ENCODE results near the gene SLC48A1.

DNA sequence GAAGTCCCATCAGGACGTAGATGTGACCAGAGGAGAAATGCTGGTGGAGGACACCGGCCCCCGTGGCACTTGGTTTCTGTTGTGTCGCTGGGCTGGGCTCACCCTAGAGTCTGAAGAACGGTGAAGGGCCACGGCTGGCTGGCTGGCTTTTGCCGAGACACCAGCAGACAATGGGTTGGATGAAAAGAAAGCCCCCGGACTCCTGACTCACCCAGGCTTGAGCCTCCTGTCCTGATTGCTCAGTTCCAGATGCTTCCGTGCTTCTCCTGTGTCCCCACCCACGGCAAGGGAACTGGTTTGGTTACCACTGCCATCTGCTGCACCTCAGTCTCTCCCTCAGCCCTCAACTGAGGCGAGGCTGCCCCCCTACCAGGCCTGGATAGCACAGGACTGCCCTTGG, 37.4 kb upstream of the SLC48A1 start:
- TF ChIP-seq YY1 (IDR thresholded peaks at IDR 0.05; ENCODE audit: low read depth) = no peak
- TF ChIP-seq CTCF (IDR thresholded peaks at IDR 0.05) = no peak
- no peak for TF ChIP-seq GABPA (IDR thresholded peaks at IDR 0.05; ENCODE audit: low read depth)
- TF ChIP-seq POLR2AphosphoS5 (IDR thresholded peaks at IDR 0.05; ENCODE audit: low read depth, low read length) = no peak
- no peak for TF ChIP-seq MAX (IDR thresholded peaks at IDR 0.05; ENCODE audit: low read depth)
- TF ChIP-seq RXRA (IDR thresholded peaks at IDR 0.05; ENCODE audit: borderline replicate concordance, low read depth) = no peak
- no peak for TF ChIP-seq FOXJ3 (CRISPR knock-in tag; IDR thresholded peaks at IDR 0.05)
- no peak for TF ChIP-seq EP300 (IDR thresholded peaks at IDR 0.05; ENCODE audit: borderline replicate concordance in 1 of 2, low read depth in 1 of 2, low read length in 1 of 2)
- no peak for TF ChIP-seq NRF1 (IDR thresholded peaks at IDR 0.05; ENCODE audit: low read depth, low read length)
- no peak for TF ChIP-seq SMC3 (IDR thresholded peaks at IDR 0.05; ENCODE audit: low read depth, low read length)
- no peak for TF ChIP-seq FOSL2 (IDR thresholded peaks at IDR 0.05; ENCODE audit: borderline replicate concordance, low read depth)

All from SK-N-SH (cell line).